CD14-positive monocyte (primary cell): ENCODE results near the gene ADGRG7. TPM values are rescaled to one million over a fixed set of nuclear protein-coding genes. Genes with fewer than 3 reads are reported as not detected.

ENCODE experiments used
- DNase-seq, 3 donors: peaks; one replicate each; pipeline ENCODE4 v3.0.0-alpha.2; 2011 to 2022
- H2AFZ ChIP-seq: 2 replicates; pipeline ENCODE4 v1.6.0; 2012; ENCODE audit warnings: mild to moderate bottlenecking, low read depth, low read length, inconsistent platforms; ENCODE audit not compliant: insufficient read depth, poor library complexity, severe bottlenecking
- H3K27ac ChIP-seq, 2 donors: 1 replicate in 1 of 2; 2 replicates in 1 of 2; pipeline ENCODE4 v1.5.1; 2012 to 2013; ENCODE audit warnings: low read length in 2 of 2, control low read depth in 1 of 2, inconsistent platforms in 1 of 2, low read depth in 1 of 2, mild to moderate bottlenecking in 1 of 2
- H3K27me3 ChIP-seq, 2 donors: one replicate each; pipeline versions ENCODE4 v1.6.0 to v1.6.1; 2011 to 2013; ENCODE audit warnings: low read length in 2 of 2; ENCODE audit not compliant: control insufficient read depth in 2 of 2, insufficient read depth in 2 of 2
- H3K36me3 ChIP-seq, 2 donors: replicated peaks in 1 of 2; 1 replicate in 1 of 2; 2 replicates in 1 of 2; pipeline versions ENCODE4 v1.5.1 to v1.6.1; 2012 to 2013; ENCODE audit warnings: low read length in 2 of 2, control low read depth in 1 of 2, inconsistent platforms in 1 of 2, mild to moderate bottlenecking in 1 of 2; ENCODE audit not compliant: insufficient read depth in 2 of 2, control insufficient read depth in 1 of 2
- H3K4me1 ChIP-seq, 2 donors: 1 replicate in 1 of 2; 2 replicates in 1 of 2; pipeline versions ENCODE4 v1.5.1 to v1.6.1; 2012 to 2013; ENCODE audit warnings: low read length in 2 of 2, control low read depth in 1 of 2, inconsistent platforms in 1 of 2, mild to moderate bottlenecking in 1 of 2, moderate library complexity in 1 of 2; ENCODE audit not compliant: insufficient read depth in 2 of 2, control insufficient read depth in 1 of 2
- H3K4me2 ChIP-seq: replicated peaks from 2 replicates; pipeline ENCODE3; 2012; ENCODE audit warnings: low read length, moderate library complexity, mild to moderate bottlenecking; ENCODE audit not compliant: poor library complexity, severe bottlenecking; ENCODE audit errors: extremely low read depth
- H3K4me3 ChIP-seq, 3 experiments: fragments of 200-600 bp in 1 of 3; sonication (generic) in 1 of 3; replicated peaks in 1 of 3; 1 replicate in 2 of 3; 2 replicates in 1 of 3; pipeline ENCODE4 v1.5.1; 2011 to 2013; ENCODE audit warnings: low read length in 3 of 3, mild to moderate bottlenecking in 3 of 3, control low read depth in 2 of 3, low read depth in 2 of 3, inconsistent platforms in 1 of 3, moderate library complexity in 1 of 3
- H3K79me2 ChIP-seq: 2 replicates; pipeline ENCODE4 v1.6.0; 2012; ENCODE audit warnings: mild to moderate bottlenecking, control low read depth, inconsistent platforms, low read length, moderate library complexity; ENCODE audit not compliant: insufficient read depth
- H3K9ac ChIP-seq: 2 replicates; pipeline ENCODE4 v1.6.0; 2017; ENCODE audit warnings: low read length, mild to moderate bottlenecking; ENCODE audit not compliant: insufficient read depth, poor library complexity, severe bottlenecking
- H3K9me3 ChIP-seq, 2 donors: replicated peaks in 1 of 2; 1 replicate in 1 of 2; 2 replicates in 1 of 2; pipeline versions ENCODE4 v1.5.1 to v1.6.1; 2012 to 2013; ENCODE audit warnings: low read length in 2 of 2, control low read depth in 1 of 2; ENCODE audit not compliant: control insufficient read depth in 1 of 2, insufficient read depth in 1 of 2
- H4K20me1 ChIP-seq: 2 replicates; pipeline ENCODE4 v1.6.0; 2012; ENCODE audit warnings: mild to moderate bottlenecking, low read length, control low read depth, moderate library complexity; ENCODE audit not compliant: insufficient read depth
- H3K27ac Mint-ChIP-seq, 7 donors: one replicate each; pipeline ENCODE4 v1.8.0; 2020; ENCODE audit warnings: mild to moderate bottlenecking in 7 of 7, mixed read lengths in 7 of 7, moderate library complexity in 6 of 7, inconsistent platforms in 2 of 7
- H3K27me3 Mint-ChIP-seq, 3 donors: one replicate each; pipeline ENCODE4 v1.8.0; 2021 to 2022; ENCODE audit warnings: low read depth in 3 of 3, mild to moderate bottlenecking in 3 of 3, mixed read lengths in 3 of 3, moderate library complexity in 3 of 3, inconsistent platforms in 1 of 3
- H3K36me3 Mint-ChIP-seq, 2 donors: one replicate each; pipeline ENCODE4 v1.8.0; 2020; ENCODE audit warnings: mixed read lengths in 2 of 2, inconsistent platforms in 1 of 2, mild to moderate bottlenecking in 1 of 2
- H3K4me1 Mint-ChIP-seq: one replicate; pipeline ENCODE4 v1.8.0; 2020; ENCODE audit warnings: mild to moderate bottlenecking, mixed read lengths
- H3K4me3 Mint-ChIP-seq, 2 donors: one replicate each; pipeline ENCODE4 v1.8.0; 2020; ENCODE audit warnings: mild to moderate bottlenecking in 2 of 2, mixed read lengths in 2 of 2, moderate library complexity in 1 of 2
- H3K9me3 Mint-ChIP-seq, 7 donors: one replicate each; pipeline ENCODE4 v1.8.0; 2020 to 2022; ENCODE audit warnings: mixed read lengths in 7 of 7, mild to moderate bottlenecking in 6 of 7, moderate library complexity in 6 of 7, inconsistent platforms in 2 of 7
- WGBS: methylation state at CpG from one replicate; pipeline ENCODE4 v1.1.5; 2013; ENCODE audit warnings: missing lambda C conversion rate; ENCODE audit not compliant: insufficient coverage; 5-methylcytosine and 5-hydroxymethylcytosine counted together
- intact Hi-C, 2 donors: fragments of 100-400 bp; cut with micrococcal nuclease; formaldehyde crosslinking; loops; one replicate each; pipeline versions ENCODE4 v1.15.0 to v1.15.1; 2023
- polyA plus RNA-seq, 3 donors: library from polyadenylated mRNA; depleted of rRNA in 1 of 3; unstranded in 2 of 3; stranded (reverse) in 1 of 3; fragments of 300-500 nt in 2 of 3; fragments of >200 nt in 1 of 3; fragmentation: Illumina TruSeq in 2 of 3; gene quantifications; 1 replicate in 2 of 3; 2 replicates in 1 of 3; pipeline ENCODE4 v1.2.3, GENCODE V29; 2012 to 2021
- TF ChIP-seq, protein P1 (sequence below): fragments of 200-600 bp; IDR thresholded peaks from one replicate; pipeline ENCODE4 v1.8.0; 2022; ENCODE audit warnings: antibody characterized with exemption, mild to moderate bottlenecking

ADGRG7 gene
- polyA plus RNA-seq, 3 donors, result not detected

DNA sequence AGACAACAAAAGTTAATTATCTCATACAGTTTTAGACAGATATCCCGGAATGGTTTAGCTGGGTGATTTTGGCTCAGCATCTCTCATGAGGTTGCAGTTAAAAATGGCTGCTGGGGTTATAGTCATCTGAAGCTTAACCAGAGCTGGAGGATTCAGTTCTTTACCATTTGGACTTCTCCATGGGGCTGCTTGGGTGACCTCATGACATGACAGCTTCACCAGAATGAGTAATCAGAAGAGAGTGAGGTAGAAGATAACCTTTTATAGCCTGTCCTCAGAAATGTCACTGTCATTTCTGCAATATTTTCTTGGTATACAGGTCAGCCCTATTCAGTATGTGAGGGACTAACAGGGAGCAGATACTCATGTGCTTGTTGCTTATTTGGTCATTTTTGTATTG, 130.8 kb downstream of the ADGRG7 start:
- no peaks in the 10 kb centered on the region for H3K79me2 ChIP-seq

DNA sequence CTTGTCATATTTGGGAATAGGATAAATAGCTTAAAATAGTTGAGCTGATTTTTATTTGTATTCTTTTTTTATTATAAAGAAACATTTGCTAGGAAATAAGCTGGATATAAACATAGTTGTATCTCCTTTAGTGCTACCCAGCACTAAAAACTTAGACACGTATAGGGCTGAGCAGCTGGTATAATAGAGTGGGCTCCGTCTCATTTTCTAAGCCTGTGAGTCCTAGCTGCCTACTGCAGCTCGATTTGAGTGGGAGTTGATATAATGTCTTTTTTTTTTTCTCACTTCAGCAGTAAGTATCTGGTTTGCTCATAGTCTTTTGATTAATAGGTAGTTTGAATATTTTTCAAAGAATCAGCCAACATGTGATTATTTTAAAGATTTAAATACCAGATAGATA, 134.1 kb downstream of the ADGRG7 start:
- no peaks in the 10 kb centered on the region for H3K4me1 Mint-ChIP-seq
- WGBS, result no CpG with 5 or more reads among the region's 3 CpGs
- H3K27ac ChIP-seq, result no peak overlapping the region
- no peaks in the 10 kb centered on the region for H3K9me3 Mint-ChIP-seq
- H3K27me3 ChIP-seq, result no peaks in the 10 kb centered on the region
- peaks cover 71 to 82% of the 10 kb centered on the region in 2 donors for H3K36me3 Mint-ChIP-seq
- no peaks in the 10 kb centered on the region for H3K4me1 ChIP-seq
- H4K20me1 ChIP-seq, result no peaks in the 10 kb centered on the region
- DNase-seq, result no peak
- H3K27me3 Mint-ChIP-seq, result no peaks in the 10 kb centered on the region
- no peak overlapping the region for H3K4me2 ChIP-seq
- peaks cover 88 to 99% of the 10 kb centered on the region in 2 donors for H3K36me3 ChIP-seq
- no peak overlapping the region for H3K27ac Mint-ChIP-seq
- H3K4me3 ChIP-seq, result no peak overlapping the region
- intact Hi-C loops, result no loop called here
- TF ChIP-seq, protein P1, sequence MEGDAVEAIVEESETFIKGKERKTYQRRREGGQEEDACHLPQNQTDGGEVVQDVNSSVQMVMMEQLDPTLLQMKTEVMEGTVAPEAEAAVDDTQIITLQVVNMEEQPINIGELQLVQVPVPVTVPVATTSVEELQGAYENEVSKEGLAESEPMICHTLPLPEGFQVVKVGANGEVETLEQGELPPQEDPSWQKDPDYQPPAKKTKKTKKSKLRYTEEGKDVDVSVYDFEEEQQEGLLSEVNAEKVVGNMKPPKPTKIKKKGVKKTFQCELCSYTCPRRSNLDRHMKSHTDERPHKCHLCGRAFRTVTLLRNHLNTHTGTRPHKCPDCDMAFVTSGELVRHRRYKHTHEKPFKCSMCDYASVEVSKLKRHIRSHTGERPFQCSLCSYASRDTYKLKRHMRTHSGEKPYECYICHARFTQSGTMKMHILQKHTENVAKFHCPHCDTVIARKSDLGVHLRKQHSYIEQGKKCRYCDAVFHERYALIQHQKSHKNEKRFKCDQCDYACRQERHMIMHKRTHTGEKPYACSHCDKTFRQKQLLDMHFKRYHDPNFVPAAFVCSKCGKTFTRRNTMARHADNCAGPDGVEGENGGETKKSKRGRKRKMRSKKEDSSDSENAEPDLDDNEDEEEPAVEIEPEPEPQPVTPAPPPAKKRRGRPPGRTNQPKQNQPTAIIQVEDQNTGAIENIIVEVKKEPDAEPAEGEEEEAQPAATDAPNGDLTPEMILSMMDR, result no peak
- H3K79me2 ChIP-seq, result no peaks in the 10 kb centered on the region
- no peak overlapping the region for H2AFZ ChIP-seq
- no peak overlapping the region for H3K4me3 Mint-ChIP-seq
- no peaks in the 10 kb centered on the region for H3K9me3 ChIP-seq
- no peak overlapping the region for H3K9ac ChIP-seq

More for the DNA sequence above, 130.8 kb downstream of the ADGRG7 start:
- H3K9me3 ChIP-seq, result no peaks in the 10 kb centered on the region
- peaks cover 89 to 99% of the 10 kb centered on the region in 2 donors for H3K36me3 ChIP-seq
- Mint-ChIP-seq H3K36me3 (peaks cover 68 to 75% of the 10 kb centered on the region in 2 donors), H3K9me3 (no peaks in the 10 kb centered on the region), H3K27me3 (no peaks in the 10 kb centered on the region), H3K27ac (no peak overlapping the region), H3K4me3 (no peak overlapping the region), H3K4me1 (no peaks in the 10 kb centered on the region)
- H3K4me3 ChIP-seq, result no peak overlapping the region
- H3K27ac ChIP-seq, result no peak overlapping the region
- no peak for DNase-seq
- TF ChIP-seq, protein P1, result no peak
- intact Hi-C loops, result no loop called here
- H3K9ac ChIP-seq, result no peak overlapping the region
- H3K27me3 ChIP-seq, result no peaks in the 10 kb centered on the region
- no CpG with 5 or more reads among the region's 1 CpG for WGBS
- no peak overlapping the region for H2AFZ ChIP-seq
- no peaks in the 10 kb centered on the region for H4K20me1 ChIP-seq
- no peak overlapping the region for H3K4me2 ChIP-seq
- H3K4me1 ChIP-seq, result no peaks in the 10 kb centered on the region
